GM12874 (cell line): ENCODE data around the gene STXBP6.

Experiments
- CTCF ChIP-seq: IDR thresholded peaks from 2 replicates; pipeline ENCODE4 v1.5.1; 2011; ENCODE audit warnings: low read depth, mild to moderate bottlenecking, control low read depth, low read length, moderate library complexity; ENCODE audit not compliant: insufficient read depth

The STXBP6 gene

GRCh38 chr14:24909523-24910302 is 140.2 kb downstream of the STXBP6 start:
- no peak for TF ChIP-seq CTCF

GRCh38 chr14:24908592-24909236 is 141.2 kb downstream of the STXBP6 start:
- TF ChIP-seq CTCF = no peak

- no peak for TF ChIP-seq CTCF
Observed at GRCh38 chr14:24904533-24904932, 145.4 kb downstream of the STXBP6 start.

- no peak for TF ChIP-seq CTCF
Observed at GRCh38 chr14:24903337-24903736, 146.6 kb downstream of the STXBP6 start.

GRCh38 chr14:24900269-24901100 is 149.5 kb downstream of the STXBP6 start:
- TF ChIP-seq CTCF = no peak

GRCh38 chr14:24897793-24898192 is 152.2 kb downstream of the STXBP6 start:
- TF ChIP-seq CTCF = no peak

GRCh38 chr14:24895622-24896021 is 154.3 kb downstream of the STXBP6 start:
- no peak for TF ChIP-seq CTCF
